Measurements from ENCODE around the gene GABRD.

GABRD gene

GRCh38 chr1:2018217-2019171, 651 bp upstream of the GABRD start:
- DNase-seq (ENCODE audit: low spot score): no peak

- DNase-seq (ENCODE audit: low spot score): no peak
Observed at GRCh38 chr1:2019571-2020309, 595 bp downstream of the GABRD start.

- no peak for DNase-seq (ENCODE audit: low spot score)
Observed at GRCh38 chr1:2020310-2020655, 1.1 kb downstream of the GABRD start.

GRCh38 chr1:2021550-2021949, 2.4 kb downstream of the GABRD start:
- no peak for DNase-seq (ENCODE audit: low spot score)

- no peak for DNase-seq (ENCODE audit: low spot score)
Observed at GRCh38 chr1:2022063-2022770, 3.1 kb downstream of the GABRD start.

GRCh38 chr1:2023187-2023586, 4.0 kb downstream of the GABRD start:
- DNase-seq (ENCODE audit: low spot score): no peak

- DNase-seq (ENCODE audit: low spot score): no peak
Observed at GRCh38 chr1:2024451-2024850, 5.3 kb downstream of the GABRD start.

GRCh38 chr1:2024887-2025286, 5.7 kb downstream of the GABRD start:
- DNase-seq (ENCODE audit: low spot score): no peak

GRCh38 chr1:2025491-2025981, 6.4 kb downstream of the GABRD start:
- no peak for DNase-seq (ENCODE audit: low spot score)

- DNase-seq (ENCODE audit: low spot score): no peak
Observed at GRCh38 chr1:2027961-2028583, 8.9 kb downstream of the GABRD start.

GRCh38 chr1:2028870-2029560, 9.9 kb downstream of the GABRD start:
- DNase-seq (ENCODE audit: low spot score): no peak

GRCh38 chr1:2029561-2029960, 10.4 kb downstream of the GABRD start:
- no peak for DNase-seq (ENCODE audit: low spot score)

GRCh38 chr1:2030076-2030871, 11.1 kb downstream of the GABRD start:
- DNase-seq (ENCODE audit: low spot score): no peak

- no peak for DNase-seq (ENCODE audit: low spot score)
Observed at GRCh38 chr1:2031546-2032540, 12.7 kb downstream of the GABRD start.

GRCh38 chr1:2032737-2033136, 13.6 kb downstream of the GABRD start:
- no peak for DNase-seq (ENCODE audit: low spot score)

- no peak for DNase-seq (ENCODE audit: low spot score)
Observed at GRCh38 chr1:2033165-2033564, 14.0 kb downstream of the GABRD start.

- DNase-seq (ENCODE audit: low spot score): no peak
Observed at GRCh38 chr1:2036287-2036686, 17.1 kb downstream of the GABRD start.

- no peak for DNase-seq (ENCODE audit: low spot score)
Observed at GRCh38 chr1:2037314-2037979, 18.3 kb downstream of the GABRD start.

- no peak for DNase-seq (ENCODE audit: low spot score)
Observed at GRCh38 chr1:2038229-2038628, 19.1 kb downstream of the GABRD start.
